Thoracic aorta endothelial cell (primary cell): ENCODE measurements around the gene SAMM50. TPM values are rescaled to one million over a fixed set of nuclear protein-coding genes. Genes with fewer than 3 reads are reported as not detected.

Source experiments
- total RNA-seq: library from RNA; depleted of rRNA; stranded (reverse); fragments of >200 nt; gene quantifications from 2 replicates; pipeline ENCODE4 v1.2.3, GENCODE V29; 2012

Gene SAMM50
- total RNA-seq, result 59.2 TPM in 2 replicates

GRCh38 chr22:43955040-43955882, at the start of gene SAMM50:
TSS of gene SAMM50 (plus strand) at chr22:43955442. CDS start at chr22:43955578, 136 bp downstream.

GRCh38 chr22:43923631-43924464, 31.4 kb upstream of the SAMM50 start, which contains the start of gene PNPLA3:
TSS of gene PNPLA3 (plus strand) at chr22:43923805. CDS start at chr22:43923912, 107 bp downstream.

DNA sequence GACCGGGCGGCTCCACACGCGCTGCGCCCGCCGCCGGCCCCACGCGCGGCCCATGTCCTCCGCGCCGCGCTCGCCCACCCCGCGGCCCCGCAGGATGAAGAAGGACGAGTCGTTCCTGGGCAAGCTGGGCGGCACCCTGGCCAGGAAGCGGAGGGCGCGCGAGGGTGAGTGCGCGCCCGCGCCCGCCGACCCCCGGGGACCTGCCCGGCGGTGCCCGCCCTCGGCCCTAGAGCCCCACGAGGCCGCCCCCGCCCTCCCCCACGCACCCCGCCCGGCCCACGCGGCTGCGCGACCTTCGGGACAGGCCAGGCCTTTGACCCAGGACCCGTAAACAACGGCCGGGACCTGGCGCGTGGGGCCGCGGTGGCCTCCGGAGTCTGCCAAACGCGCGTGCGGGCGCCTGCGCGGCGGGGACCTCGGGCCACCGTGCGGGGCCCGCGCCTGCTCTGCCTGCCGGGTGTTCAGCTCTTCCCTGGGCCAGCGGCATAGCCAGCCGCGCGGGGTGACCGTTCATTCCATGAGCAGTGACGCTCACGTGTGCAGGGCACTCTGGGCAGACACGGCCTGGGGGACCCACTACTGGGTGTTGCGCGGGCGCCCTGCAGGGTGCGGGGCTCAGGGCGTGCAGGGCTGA, 69.2 kb downstream of the SAMM50 start, which contains the start of gene PARVB:
Gene PARVB (plus strand): TSS at position 15 of the 634 bp plus-strand sequence. CDS start 38 bp downstream, at position 53.

Other genes with a start within 250 kb of the SAMM50 start
- 0.27 and 0.36 TPM in 2 replicates for gene EFCAB6, start 143.1 kb upstream of the SAMM50 start, total RNA-seq
- 0.53 TPM in 1 of 2 replicates, not detected in the other for gene SULT4A1, start 92.9 kb upstream of the SAMM50 start, total RNA-seq
- gene PNPLA5, start 63.4 kb upstream of the SAMM50 start, total RNA-seq, result not detected in 2 replicates
- 1.1 and 6.4 TPM in 2 replicates for gene PNPLA3, start 31.6 kb upstream of the SAMM50 start, total RNA-seq
- gene PARVB, start 68.9 kb downstream of the SAMM50 start, total RNA-seq, result 111 and 121 TPM in 2 replicates
- gene PARVG, start 225.5 kb downstream of the SAMM50 start, total RNA-seq, result not detected in 2 replicates